Keratinocyte (primary cell): ENCODE measurements around the gene GRB10. TPM values are rescaled to one million over a fixed set of nuclear protein-coding genes. Genes with fewer than 3 reads are reported as not detected.

Experiments used
- DNase-seq: peaks from one replicate; pipeline ENCODE4 v3.0.0-alpha.2; 2011; ENCODE audit warnings: low read depth, missing footprints, low spot score
- FAIRE-seq: peaks from 2 replicates; lab custom pipeline; 2011; peaks lifted over from hg19 to GRCh38; lab: Jason Lieb, UNC
- H2AFZ ChIP-seq: 2 replicates; pipeline ENCODE4 v1.6.0; 2012; ENCODE audit warnings: low read length, control low read depth, inconsistent platforms; ENCODE audit not compliant: control insufficient read depth
- H3K27ac ChIP-seq: 2 replicates; pipeline ENCODE4 v1.5.1; 2011; ENCODE audit warnings: low read length; ENCODE audit not compliant: control insufficient read depth, insufficient read depth
- H3K27me3 ChIP-seq: 3 replicates; pipeline ENCODE4 v1.6.0; 2011; ENCODE audit warnings: low read length; ENCODE audit not compliant: control insufficient read depth, insufficient read depth; ENCODE audit errors: extremely low read depth
- H3K36me3 ChIP-seq, 2 experiments: 2 replicates in 1 of 2; 3 replicates in 1 of 2; pipeline ENCODE4 v1.5.1; 2011; ENCODE audit warnings: low read length in 2 of 2, mild to moderate bottlenecking in 1 of 2; ENCODE audit not compliant: control insufficient read depth in 2 of 2, insufficient read depth in 2 of 2; ENCODE audit errors: extremely low read depth in 1 of 2
- H3K4me1 ChIP-seq: 3 replicates; pipeline ENCODE4 v1.5.1; 2011; ENCODE audit warnings: low read length; ENCODE audit not compliant: control insufficient read depth, insufficient read depth; ENCODE audit errors: extremely low read depth
- H3K4me2 ChIP-seq: 3 replicates; pipeline ENCODE4 v1.6.0; 2011; ENCODE audit warnings: low read depth, low read length; ENCODE audit not compliant: control insufficient read depth, insufficient read depth; ENCODE audit errors: extremely low read depth
- H3K4me3 ChIP-seq, 3 experiments: fragments of 200-600 bp in 1 of 3; sonication (generic) in 1 of 3; 2 replicates in 2 of 3; 3 replicates in 1 of 3; pipeline ENCODE4 v1.5.1; 2011 to 2016; ENCODE audit warnings: low read length in 3 of 3, mild to moderate bottlenecking in 3 of 3, control low read depth in 2 of 3, inconsistent platforms in 1 of 3, low read depth in 1 of 3, mixed read lengths in 1 of 3, mixed run types in 1 of 3, moderate library complexity in 1 of 3; ENCODE audit not compliant: control insufficient read depth in 2 of 3, insufficient read depth in 2 of 3; ENCODE audit errors: extremely low read depth in 1 of 3
- H3K79me2 ChIP-seq: 2 replicates; pipeline ENCODE4 v1.6.0; 2012; ENCODE audit warnings: low read length; ENCODE audit not compliant: control insufficient read depth, insufficient read depth
- H3K9ac ChIP-seq: 3 replicates; pipeline ENCODE4 v1.6.0; 2011; ENCODE audit warnings: low read length; ENCODE audit not compliant: control insufficient read depth, insufficient read depth; ENCODE audit errors: extremely low read depth
- H3K9me1 ChIP-seq: 3 replicates; pipeline ENCODE4 v1.6.0; 2011; ENCODE audit warnings: low read length; ENCODE audit not compliant: control insufficient read depth, insufficient read depth; ENCODE audit errors: extremely low read depth
- H3K9me3 ChIP-seq: 2 replicates; pipeline ENCODE4 v1.5.1; 2012; ENCODE audit warnings: low read depth, low read length; ENCODE audit not compliant: control insufficient read depth
- H4K20me1 ChIP-seq: 3 replicates; pipeline ENCODE4 v1.6.0; 2011; ENCODE audit warnings: low read length; ENCODE audit not compliant: control insufficient read depth, insufficient read depth; ENCODE audit errors: extremely low read depth
- CTCF ChIP-seq, 3 experiments: IDR thresholded peaks in 1 of 3; conservative IDR thresholded peaks in 1 of 3; optimal IDR thresholded peaks in 1 of 3; 2 replicates in 2 of 3; 3 replicates in 1 of 3; pipeline versions ENCODE3 to v1.5.1; 2011; ENCODE audit warnings: low read length in 3 of 3, mild to moderate bottlenecking in 3 of 3, moderate library complexity in 2 of 3, control low read depth in 1 of 3, inconsistent platforms in 1 of 3; ENCODE audit not compliant: insufficient read depth in 2 of 3; ENCODE audit errors: extremely low read depth in 1 of 3
- EZH2 ChIP-seq: IDR thresholded peaks from one replicate; pipeline ENCODE4 v1.6.1; 2012; ENCODE audit warnings: inconsistent platforms, mild to moderate bottlenecking, low read length, moderate library complexity
- dilution Hi-C: fragments of 300-500 bp; cut with MboI; formaldehyde crosslinking; loops from one replicate; pipeline ENCODE4 v1.7.0; 2020; ENCODE audit warnings: low sequenced_read_pairs; ENCODE audit not compliant: extremely low pct_ligation_motif_present
- polyA plus RNA-seq, 5 experiments: library from polyadenylated mRNA; depleted of rRNA in 3 of 5; stranded (reverse) in 3 of 5; stranded (forward) in 1 of 5; unstranded in 1 of 5; fragments of >200 nt; gene quantifications; 1 replicate in 1 of 5; 2 replicates in 3 of 5; 3 replicates in 1 of 5; pipeline versions ENCODE4 v1.2.1 to v1.2.3, GENCODE V29; 2011 to 2012; ENCODE audit warnings: missing spikeins in 2 of 5, low read depth in 1 of 5, low replicate concordance in 1 of 5

GRB10 gene
- polyA plus RNA-seq, 1 donor (not counting 4 experiments of a cell fraction or from before 2014, with no cell fraction given): 4.4 TPM

DNA sequence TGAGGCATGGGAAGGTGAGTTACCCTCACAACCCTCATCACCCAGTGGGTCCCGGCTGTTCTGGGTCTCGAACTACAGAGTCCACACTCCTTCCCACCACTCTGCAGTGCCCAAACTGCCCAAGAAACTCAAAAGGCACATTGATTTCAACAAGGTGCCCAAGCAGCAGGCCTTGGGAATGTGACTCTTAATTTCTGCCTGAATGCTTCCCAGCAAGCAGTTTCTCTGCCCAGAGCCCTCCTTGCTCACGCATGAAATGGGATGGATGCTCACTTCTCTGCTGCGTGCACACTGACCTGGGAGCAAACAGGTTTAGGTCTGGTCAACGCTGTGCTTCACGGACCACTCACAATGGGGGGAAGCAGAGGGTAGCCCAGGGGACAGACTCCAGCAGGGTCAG lies 77.9 kb downstream of the GRB10 start:
- no peak overlapping the region for H3K4me2 ChIP-seq
- H3K27ac ChIP-seq: no peak overlapping the region
- H3K79me2 ChIP-seq: no peaks in the 10 kb centered on the region
- H3K36me3 ChIP-seq: peaks cover 0 to 1% of the 10 kb centered on the region in 2 experiments
- H3K9me3 ChIP-seq: no peaks in the 10 kb centered on the region
- H3K4me3 ChIP-seq: no peak overlapping the region
- DNase-seq: no peak
- peaks cover 6% of the 10 kb centered on the region for H3K4me1 ChIP-seq
- no peak overlapping the region for H2AFZ ChIP-seq
- TF ChIP-seq CTCF (optimal IDR thresholded peaks at IDR 0.05 in 1 of 3, IDR thresholded peaks at IDR 0.05 in 1 of 3, conservative IDR thresholded peaks at IDR 0.05 in 1 of 3; ENCODE audit: extremely low read depth in 1 of 3, insufficient read depth in 2 of 3, low read length in 3 of 3): no peak
- TF ChIP-seq EZH2: no peak
- dilution Hi-C loops: no loop called here
- no peak overlapping the region for H3K9ac ChIP-seq
- FAIRE-seq: no peak
- H3K9me1 ChIP-seq: no peaks in the 10 kb centered on the region
- H4K20me1 ChIP-seq: no peaks in the 10 kb centered on the region
- no peaks in the 10 kb centered on the region for H3K27me3 ChIP-seq

GRCh38 chr7:50703654-50704053 lies 79.0 kb downstream of the GRB10 start:
- H3K4me3 ChIP-seq: no peak overlapping the region
- no peak overlapping the region for H3K9ac ChIP-seq
- H3K36me3 ChIP-seq: peaks cover 0 to 1% of the 10 kb centered on the region in 2 experiments
- DNase-seq (no peak), FAIRE-seq (peak; percentile 9)
- H2AFZ ChIP-seq: no peak overlapping the region
- dilution Hi-C loops: no loop called here
- TF ChIP-seq EZH2 (no peak), CTCF (optimal IDR thresholded peaks at IDR 0.05 in 1 of 3, IDR thresholded peaks at IDR 0.05 in 1 of 3, conservative IDR thresholded peaks at IDR 0.05 in 1 of 3; ENCODE audit: extremely low read depth in 1 of 3, insufficient read depth in 2 of 3, low read length in 3 of 3) (no peak)
- no peak overlapping the region for H3K27ac ChIP-seq
- no peaks in the 10 kb centered on the region for H3K27me3 ChIP-seq
- H3K9me3 ChIP-seq: no peaks in the 10 kb centered on the region
- no peaks in the 10 kb centered on the region for H3K9me1 ChIP-seq
- no peaks in the 10 kb centered on the region for H4K20me1 ChIP-seq
- H3K79me2 ChIP-seq: no peaks in the 10 kb centered on the region
- no peak overlapping the region for H3K4me2 ChIP-seq
- H3K4me1 ChIP-seq: peaks cover 6% of the 10 kb centered on the region
